HG02870 (cell line): Measurements from ENCODE around the gene ELMO1.
A peak's percentile ranks its signal among the peaks of the same experiment; 100 is the strongest.

Source experiments
- ATAC-seq: cut with Tn5 transposase; IDR thresholded peaks from one replicate; pipeline ENCODE4 v1.9.1; 2021; ENCODE audit warnings: mild to moderate bottlenecking, moderate library complexity; ENCODE audit not compliant: unreplicated experiment

Gene ELMO1

DNA sequence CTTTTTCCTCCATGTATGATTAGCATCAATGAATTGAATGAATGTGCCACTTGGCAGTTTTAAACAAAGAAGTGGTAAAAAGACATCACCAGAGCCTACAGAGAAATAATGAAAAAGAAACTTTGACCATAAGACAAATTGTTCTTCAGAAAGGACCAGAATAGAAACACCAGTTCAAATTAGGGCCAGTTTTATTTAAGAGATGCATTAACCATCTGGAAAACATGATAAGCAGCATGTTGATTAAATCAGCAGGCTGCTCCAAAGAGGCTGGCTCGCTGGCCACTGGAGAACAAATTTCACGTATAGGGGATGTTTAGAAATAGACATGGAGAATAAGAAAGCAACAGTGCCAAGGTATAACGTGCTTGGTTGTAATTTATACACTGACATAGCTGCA, 482.0 kb downstream of the ELMO1 start:
- no peak for ATAC-seq

DNA sequence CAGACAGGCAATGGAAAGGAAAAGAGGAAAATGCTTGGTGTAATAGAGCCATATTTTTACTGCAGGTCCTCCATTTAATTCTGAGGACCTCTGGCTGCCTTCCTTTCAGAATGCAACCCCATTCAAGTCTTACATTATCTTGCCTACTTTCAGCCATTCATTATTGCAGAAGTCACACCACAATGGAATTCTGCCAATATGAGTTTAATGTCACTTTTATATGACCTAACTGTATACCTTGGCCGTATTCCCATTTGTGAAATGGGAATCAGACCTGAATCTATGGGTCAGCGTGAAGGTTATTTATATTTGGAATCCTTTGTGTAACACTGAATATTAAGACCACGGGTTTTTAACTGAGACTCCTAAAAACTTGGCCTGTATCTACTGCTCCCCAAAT, 482.6 kb downstream of the ELMO1 start:
- no peak for ATAC-seq

DNA sequence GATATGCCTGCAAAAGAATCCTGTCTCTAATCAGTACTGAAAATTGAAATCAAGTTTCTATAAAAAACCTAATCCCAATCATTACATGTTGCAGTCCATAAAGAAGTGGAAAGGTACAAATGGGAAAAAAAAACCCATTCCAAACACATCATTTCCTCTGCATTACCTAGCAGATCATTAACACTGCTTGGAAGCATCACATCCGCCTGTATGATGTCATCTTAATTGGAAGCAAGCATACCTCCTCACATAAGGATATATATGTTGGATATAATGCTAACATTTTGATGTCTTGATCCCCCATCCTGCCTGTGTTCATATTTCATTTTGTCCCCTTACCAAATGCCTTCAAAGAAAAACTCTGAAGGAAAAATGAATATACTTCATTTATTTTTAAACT, 483.0 kb downstream of the ELMO1 start:
- no peak for ATAC-seq

DNA sequence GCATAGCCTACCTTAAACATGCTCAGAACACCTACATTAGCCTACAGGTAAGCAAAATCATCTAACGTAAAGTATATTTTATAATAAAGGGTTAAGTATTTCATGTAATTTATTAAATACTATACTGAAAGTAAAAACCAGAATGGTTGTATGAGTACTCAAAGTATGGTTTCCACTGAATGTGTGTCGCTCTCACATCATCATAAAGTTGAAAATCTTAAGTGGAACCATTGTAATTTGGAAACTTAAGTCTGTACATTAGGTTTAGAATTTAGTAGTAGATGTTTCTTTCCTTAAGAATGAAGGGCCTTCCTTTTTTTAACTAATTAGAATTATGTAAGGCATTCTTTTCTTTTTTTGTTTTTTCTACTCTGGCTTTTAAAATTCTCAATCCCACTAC, 484.4 kb downstream of the ELMO1 start:
- ATAC-seq, result no peak

DNA sequence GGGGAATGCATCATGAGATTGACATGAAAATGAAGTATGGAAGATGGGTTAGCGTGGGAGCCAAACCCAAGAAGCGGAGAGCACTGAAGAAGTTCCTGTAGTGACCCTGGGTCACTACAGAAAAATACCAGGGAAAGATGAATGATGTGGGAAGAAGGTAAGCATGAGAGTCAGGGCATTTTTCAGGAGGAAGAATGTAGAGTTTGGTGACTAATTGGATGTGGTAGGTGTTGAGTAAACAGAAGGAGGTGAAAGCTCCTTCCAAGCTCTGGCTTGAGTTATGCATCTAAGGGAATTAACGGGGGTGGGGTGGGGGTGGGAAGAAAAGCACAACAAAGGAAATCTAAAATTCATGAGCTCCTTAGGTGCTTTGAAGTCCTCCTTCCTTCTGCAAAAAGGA, 486.3 kb downstream of the ELMO1 start:
- ATAC-seq, result no peak

DNA sequence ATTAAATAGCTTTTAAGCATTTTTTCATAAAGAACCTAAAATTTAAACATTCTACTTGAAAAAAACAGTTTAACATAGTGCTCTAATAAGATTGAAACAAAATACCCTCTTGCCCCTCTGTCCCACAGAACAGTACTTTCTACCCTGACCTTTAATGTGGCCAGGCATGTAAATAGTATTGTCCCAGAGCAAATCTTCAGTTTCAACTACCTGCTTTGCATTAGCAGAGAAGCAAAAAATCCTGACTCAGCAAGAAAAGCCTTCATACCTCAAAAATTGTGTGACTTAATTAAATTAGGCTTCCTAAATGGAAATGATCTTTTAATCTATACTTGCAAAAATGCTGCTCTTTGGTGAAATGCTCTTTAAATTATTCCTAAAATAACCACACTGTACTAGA, 487.0 kb downstream of the ELMO1 start:
- no peak for ATAC-seq

DNA sequence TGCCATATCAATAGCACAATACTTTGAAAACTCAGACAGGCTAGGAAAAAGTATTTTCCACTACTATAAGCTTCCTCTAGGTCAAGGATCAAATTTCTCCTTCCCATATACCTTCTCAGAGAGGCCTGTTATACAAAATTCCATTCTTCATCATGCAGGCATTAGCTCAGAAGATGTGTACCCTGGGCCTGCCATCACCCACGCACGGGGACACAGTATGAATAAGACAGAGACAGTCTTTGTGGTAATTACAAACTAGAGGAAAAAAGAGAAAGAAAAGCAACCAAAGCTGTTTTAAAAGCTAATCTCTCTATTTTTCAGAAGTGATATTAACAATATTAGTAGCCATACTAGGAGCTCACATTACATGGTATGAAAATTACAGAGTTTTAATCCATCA, 487.6 kb downstream of the ELMO1 start:
- ATAC-seq, result no peak

DNA sequence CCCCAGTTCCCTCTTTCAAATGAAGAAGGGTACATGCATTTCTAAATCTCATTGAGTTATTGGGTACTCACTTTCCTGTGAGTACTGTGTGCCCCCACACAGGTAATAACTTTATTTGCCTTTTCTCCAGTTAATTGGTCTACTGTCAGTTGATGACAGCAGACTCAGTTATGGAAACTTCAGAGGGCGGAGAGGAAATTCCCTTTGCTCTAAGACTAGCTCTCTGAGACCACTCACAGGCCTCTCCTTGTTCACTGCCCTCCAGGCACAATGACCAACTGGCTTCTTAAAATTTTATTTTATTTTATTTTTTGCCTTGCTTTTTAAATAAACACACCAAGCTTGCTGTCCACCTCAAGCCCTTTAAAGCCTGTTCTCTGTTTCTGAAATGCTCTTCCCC, 488.6 kb downstream of the ELMO1 start:
- no peak for ATAC-seq

DNA sequence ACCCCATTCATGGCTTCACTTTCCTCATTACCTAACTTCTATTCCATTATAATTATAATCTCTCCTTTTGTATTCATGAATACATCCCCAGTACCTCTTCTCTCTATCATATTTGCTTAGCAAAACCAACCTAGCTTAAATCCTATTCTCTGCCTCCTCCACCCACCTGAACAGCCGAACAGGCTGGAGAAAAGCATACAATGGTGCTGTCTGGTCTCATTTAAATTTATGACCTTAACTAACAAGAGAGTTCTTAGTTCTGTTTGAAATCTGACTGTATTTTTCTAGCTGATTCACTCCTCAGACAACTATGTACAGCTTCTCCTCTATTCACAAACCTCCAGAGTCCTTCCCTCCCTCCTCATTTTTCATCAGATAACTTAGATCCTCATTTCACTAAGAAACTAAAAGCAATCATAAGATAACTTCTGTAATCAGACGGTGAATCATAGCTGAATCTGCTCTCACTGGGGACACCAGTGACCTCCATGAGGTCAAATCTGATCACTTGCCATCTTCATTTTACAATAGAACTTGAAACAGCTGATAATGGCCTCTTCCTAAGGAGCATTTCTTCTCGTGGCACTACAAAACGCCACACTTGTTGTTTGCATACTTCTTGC, 490.4 kb downstream of the ELMO1 start:
- ATAC-seq, result no peak

DNA sequence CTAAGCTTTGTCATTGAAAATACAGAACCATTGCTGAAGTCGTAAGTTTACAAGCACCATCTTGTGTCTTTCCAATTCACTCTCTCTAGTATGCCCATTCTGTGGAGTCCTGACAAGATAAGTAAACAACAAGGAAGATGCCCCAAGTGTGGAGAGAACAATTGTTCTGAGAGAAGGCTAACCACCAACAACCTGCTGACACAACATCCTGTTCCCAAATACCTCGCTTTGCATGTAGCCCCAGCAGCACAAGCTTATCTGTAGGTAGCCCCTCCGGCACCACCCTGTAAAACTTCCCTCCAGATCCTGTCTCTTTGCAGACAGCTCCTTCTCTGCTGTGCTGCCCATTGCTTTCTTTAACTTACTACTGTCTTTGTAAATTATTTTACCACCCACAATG, 491.0 kb downstream of the ELMO1 start:
- no peak for ATAC-seq

DNA sequence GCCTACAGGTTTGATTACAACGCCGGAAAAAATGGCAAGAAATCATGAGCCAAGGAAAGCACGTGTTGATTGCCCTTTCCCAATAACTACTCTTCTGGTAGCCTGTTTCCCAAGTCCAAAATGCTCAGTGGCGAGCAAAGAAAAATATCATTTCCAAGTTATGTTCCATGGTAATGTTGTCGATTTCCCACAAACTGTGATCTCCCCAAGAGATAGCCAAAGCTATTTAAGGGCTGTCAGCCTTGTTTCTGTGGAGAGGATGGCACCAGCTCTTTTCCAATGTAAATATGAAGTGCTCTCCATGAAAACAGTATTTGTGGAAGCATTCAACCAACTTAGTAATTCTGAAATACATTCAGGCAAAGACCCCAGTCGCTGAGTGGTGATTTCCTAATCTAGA, 491.9 kb downstream of the ELMO1 start:
- ATAC-seq, result no peak

DNA sequence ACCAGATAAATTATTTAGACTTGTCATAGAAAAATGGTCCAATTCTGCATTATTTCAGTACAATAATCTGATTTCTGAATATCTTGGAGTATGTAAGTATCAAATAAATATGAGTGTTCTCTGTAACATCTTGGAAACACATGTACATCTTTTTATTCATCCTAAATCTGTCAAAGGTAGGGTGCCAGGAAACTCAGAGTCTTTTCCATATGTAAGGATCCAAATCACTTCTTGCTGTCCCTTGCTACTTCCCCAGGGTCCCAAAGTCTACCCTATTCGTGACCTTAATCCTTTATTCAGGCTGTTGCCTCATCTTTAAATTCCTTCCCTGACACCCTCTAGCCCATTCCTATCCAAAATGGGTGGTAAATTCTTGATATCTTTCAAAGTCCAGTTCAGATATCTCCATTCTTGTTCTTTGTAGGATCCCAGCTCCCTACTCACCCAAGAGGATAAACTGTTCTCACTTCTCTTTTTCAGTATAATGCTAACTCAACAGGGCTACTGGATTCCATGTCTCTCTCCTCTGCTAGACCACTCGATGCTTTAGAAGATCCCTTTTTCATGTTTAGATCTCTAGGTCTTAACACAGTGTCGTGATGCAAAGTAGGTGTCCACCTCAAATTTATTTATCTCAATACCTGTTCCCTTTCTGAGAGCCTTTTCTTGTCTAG, 493.1 kb downstream of the ELMO1 start:
- no peak for ATAC-seq

DNA sequence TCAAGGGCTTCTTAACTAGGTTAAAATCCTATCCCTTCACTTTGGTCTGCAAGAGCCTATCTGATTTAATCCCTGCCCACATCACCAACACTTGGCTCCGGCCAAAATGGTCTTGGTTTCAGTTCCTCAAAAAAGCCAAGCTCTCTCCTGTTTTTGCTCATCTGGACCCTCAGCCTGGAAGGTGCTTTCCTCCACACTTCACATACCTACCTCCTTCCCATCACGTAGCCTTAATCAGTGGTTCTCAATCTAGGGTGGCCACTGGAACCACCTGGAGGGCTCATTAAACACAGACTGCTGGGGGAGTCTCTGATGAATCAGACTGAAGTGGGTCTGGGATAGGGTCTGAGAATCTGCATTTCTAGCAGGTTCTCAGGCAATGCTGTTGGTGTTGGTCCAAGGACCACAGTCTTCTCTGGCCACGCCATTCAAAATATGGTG, 497.4 kb downstream of the ELMO1 start:
- peak; percentile 86 for ATAC-seq

DNA sequence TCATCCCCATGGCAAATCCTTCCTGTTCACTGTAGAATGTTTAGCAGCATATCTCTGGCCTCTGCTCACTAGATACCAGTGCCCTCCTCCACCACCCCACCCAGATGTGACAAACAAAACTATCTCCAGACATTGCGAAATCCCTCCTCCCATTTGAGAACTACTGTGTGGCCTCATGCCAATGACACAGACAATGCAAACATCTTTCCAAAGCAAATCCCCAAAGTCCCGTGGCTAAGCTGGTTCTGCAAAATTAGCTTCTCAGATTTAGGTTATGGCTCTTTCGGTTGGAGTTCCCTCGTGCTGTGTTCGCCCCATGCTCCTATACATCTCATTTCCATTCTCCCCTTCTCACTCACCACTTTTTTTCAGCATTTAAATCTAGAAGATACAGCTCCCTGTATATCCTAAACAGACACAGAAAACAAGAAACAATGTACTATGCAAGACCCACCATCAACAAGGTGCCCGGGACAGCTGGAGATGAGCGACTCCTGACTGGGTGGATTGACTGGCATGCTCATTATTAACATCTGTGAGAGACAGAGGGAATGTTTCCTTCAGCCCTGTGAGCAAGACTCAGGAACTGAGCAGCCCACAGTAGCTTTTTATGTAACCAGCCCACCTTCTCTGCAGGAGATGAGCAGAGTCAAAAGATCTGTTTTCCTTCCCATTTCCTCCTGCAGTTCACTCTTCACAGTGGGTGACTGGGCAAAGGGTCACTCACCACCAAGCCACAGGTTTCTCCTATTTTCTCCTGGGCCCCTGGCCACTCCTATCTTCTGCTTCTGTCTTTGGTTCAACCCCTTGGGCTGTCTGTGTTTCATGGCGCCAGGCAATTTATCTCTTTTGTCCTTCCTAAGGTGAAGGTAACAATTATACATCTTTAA, 498.7 kb downstream of the ELMO1 start:
- no peak for ATAC-seq

DNA sequence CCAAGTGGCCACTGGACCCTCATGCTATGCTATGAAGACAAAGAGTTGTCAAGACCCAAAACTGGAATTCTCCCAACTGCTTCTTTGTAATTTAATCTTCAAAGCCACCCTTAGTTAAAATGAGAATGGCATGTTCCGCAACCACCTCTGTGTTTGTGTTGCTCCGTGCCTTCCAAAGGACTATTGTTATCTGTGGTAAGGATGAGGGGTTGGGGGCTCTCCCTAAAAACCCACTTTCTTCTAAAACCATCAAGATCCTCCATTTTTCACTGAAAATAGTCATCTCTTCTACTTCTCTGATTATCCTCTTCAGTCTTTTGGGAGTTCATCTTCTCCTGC, 502.3 kb downstream of the ELMO1 start:
- ATAC-seq, result no peak

DNA sequence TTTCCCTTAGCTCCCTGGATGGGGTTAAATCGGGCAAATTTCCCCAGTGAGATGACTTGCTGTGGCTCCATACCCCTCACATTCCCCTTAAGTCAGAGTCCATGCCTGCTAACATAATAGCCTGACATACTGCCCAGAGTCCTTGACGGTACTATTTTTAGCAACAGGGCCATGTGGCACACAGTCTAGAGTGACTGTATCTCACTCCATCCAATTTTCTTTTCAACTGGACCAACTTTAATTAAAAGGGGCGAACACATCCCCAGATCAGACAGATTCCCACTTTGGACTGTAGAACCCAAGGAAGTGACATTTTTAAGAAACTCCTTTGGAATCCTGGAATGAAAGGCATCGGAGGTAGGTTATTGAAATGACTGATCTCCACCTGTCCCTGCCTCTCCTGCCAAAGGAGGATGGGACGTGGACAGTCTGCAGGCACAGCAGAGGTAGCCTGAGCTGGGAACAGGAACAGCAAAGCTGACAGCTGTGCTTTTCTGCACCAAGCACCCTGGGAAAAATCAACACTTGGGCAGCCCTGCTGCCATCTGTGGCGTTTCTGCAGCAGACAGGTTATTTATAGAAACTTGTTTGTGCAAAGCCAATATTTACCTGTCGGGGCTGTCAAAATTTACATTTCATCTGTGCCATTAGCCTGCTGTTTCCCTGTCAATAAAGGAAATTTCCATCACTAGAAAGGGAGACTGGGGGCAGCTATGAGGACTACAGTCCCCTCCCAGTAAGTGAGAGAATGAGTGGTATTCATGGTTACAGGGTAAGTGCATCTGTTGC, 502.9 kb downstream of the ELMO1 start:
- ATAC-seq, result no peak

DNA sequence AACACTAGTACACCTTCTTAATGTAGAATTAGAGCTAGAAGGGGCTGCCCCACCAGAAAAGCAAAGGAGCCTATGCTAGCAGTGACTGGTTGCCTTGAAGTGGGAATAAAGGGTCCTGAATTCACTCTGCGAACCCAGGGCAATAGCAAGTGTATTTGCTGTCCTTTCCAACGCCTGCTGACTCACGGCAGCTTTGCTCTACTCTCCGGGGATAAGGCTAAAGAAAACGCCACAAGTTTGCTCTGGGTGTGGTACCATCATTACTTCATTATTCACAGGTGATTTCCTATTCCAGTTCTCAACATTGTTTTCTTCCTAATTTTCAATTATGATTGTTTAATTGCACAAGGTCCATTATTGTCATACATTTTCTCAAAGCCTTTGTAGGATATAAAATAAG, 503.8 kb downstream of the ELMO1 start:
- no peak for ATAC-seq

DNA sequence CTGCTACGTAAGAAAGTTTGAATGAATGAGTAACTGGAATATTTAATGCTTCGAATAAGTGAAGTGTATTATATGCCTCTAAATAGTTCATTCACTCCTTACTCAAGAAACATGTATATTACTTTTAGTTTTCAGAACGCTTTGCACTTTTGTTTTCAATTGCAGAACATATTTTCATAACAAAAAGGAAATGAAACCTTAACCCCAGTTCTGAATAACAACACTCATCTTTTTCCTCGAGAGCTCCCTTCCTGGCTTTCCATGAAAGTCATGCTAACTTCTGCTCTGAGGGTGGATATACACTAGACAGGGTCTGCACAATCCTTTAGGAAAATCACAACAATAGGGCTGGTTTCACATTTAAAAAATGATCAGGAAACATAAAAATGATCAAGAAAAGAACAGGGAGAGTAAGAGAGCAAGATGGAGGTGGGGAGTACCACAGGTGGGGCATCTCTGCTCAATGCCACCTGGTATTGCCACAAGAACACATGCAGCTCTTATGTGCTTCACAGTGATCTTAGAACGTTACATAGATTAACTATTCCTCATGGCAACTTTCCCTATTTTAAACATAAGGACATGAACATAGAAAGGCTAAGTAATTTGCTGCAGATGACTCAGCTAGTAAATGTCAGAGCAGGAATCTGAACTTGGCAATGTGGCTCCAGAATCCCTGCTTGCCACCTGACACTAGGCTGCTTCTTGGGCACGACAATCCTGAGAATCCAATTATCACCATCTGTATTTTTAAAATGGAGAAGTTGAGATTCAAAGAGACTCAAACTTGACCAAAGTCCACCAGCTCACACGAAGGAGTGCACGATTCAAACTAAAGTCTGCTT, 504.9 kb downstream of the ELMO1 start:
- peak; percentile 63 for ATAC-seq

DNA sequence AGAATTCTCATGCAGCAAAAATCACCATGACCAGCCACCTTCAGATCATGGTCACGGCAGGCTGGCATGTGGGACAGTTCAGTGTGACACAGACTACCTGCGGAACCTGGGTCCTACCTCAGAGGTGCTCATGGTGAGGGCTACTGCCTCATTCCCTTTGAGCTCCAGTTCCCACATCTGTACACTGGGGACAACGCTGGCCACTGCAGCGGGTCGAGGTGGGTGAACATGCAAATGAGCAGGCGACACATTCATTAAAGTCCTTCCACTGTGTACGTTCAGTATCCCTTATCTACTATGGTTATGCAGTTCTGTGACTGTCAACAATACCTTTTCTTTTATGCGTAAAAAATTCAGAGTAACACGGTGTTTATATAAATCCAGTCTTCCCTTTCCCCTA, 505.7 kb downstream of the ELMO1 start:
- no peak for ATAC-seq

DNA sequence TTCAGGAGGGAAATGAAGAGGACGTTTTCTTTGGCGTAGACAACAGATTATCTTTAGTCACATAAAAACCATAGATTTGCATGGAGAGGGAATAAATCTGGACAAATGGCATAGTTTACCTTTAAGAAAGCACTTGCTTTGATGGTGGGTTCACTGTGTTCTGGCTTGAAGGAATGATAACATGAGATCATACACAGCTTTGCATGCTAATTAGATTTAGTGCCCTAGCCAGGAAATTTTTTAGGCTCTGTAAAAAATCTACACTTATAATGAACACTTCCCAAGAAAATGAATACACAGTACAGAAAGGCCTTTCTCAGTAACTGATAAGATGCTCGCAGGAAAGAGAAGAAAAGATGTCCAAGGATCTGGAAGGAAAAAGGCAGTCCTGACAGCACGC, 506.1 kb downstream of the ELMO1 start:
- ATAC-seq, result no peak
